ENCODE results near the gene ANTKMT. TPM values are rescaled to one million over a fixed set of nuclear protein-coding genes. Genes with fewer than 3 reads are reported as not detected.
A peak's percentile ranks its signal among the peaks of the same experiment; 100 is the strongest.
"Not testable (repeated sequence)": the region's sequence is repeated elsewhere in the genome, so short reads cannot be mapped to it uniquely, and the experiment has no call there.

The ANTKMT gene
- total and polyA plus RNA-seq, 7 experiments from 2014 or later = 11.9 to 26.8 (median 14.7) TPM

DNA sequence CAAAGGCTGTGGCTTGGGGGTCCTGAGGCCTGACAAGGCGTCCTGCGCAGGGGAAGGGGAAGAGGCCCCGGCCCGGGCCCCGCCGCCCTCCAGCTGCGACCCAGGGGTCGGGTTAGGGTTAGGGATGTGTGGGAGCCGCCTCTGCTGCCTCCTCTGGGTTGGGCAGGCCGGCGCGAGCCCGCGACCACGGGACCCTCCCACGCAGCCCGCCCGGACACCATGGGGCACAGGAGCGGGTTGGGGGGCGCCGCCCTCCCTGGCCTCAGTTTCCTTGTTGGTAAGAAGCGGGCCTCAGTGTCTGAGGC lies 19.5 kb downstream of the ANTKMT start:
- Mint-ChIP-seq H3K27ac (peak overlapping the region in 4 of 9 donors; percentile 20 to 78 (median 52)), H3K27me3 (no peaks in the 10 kb centered on the region), H3K4me1 (peaks cover 0 to 16% (median 6%) of the 10 kb centered on the region in 7 donors), H3K9me3 (no peaks in the 10 kb centered on the region), H3K4me3 (peak overlapping the region; percentile 63 to 85 (median 80)), H3K36me3 (peaks cover 0 to 12% (median under 1%) of the 10 kb centered on the region in 5 donors)
- Histone ChIP-seq H3K36me3 (ENCODE audit: control insufficient read depth in 2 of 3, insufficient read depth in 3 of 3, low read length in 3 of 3) (peaks cover 0 to 29% (median 3%) of the 10 kb centered on the region in 3 experiments), H3K4me1 (ENCODE audit: control insufficient read depth in 2 of 2, insufficient read depth in 2 of 2, low read length in 2 of 2) (peaks cover 4 to 10% of the 10 kb centered on the region in 2 donors), H3K27me3 (ENCODE audit: control insufficient read depth in 2 of 2, insufficient read depth in 2 of 2, low read length in 2 of 2) (no peaks in the 10 kb centered on the region), H3K27ac (ENCODE audit: low read depth, low read length) (peak overlapping the region; percentile 86), H3K4me3 (ENCODE audit: low read length) (peak overlapping the region; percentile 81), H3K9me3 (ENCODE audit: control insufficient read depth in 2 of 3, low read length in 3 of 3) (no peaks in the 10 kb centered on the region)
- peak; percentile 3 for ATAC-seq
- intact Hi-C loops (cut with micrococcal nuclease) = loop anchor here (2.0 kb wide), 5 partner anchors 14 to 340 kb away; partner anchors contain the start of genes CCDC78 (in 1 of the 2), CHTF18 (in 1 of the 2), DECR2 (in 1 of the 2) and HAGHL (in 1 of the 2)
- ChIA-PET CTCF (interaction anchor here (1.0 to 3.8 kb wide), 3 partner anchors 10 to 28 kb away, joined by 3 to 15 read pairs (median 5); partner anchors contain the start of genes CCDC78 and HAGHL), POLR2A (interaction anchor here (1.1 to 2.5 kb wide), 7 partner anchors 9 to 48 kb away, joined by 3 to 11 read pairs (median 4); partner anchors contain the start of genes ANTKMT, CCDC78, CHTF18 and RPUSD1)
- no peak for DNase-seq

GRCh38 chr16:740764-741505 lies 20.0 kb downstream of the ANTKMT start, which contains the start of gene CIAO3:
TSS of gene CIAO3 (minus strand) at chr16:740997. CDS start at chr16:740985, 12 bp downstream.
- Mint-ChIP-seq H3K36me3 (peaks cover 0 to 11% (median 0%) of the 10 kb centered on the region in 5 donors), H3K9me3 (no peaks in the 10 kb centered on the region), H3K4me3 (peak within 1 kb of the TSS; percentile 63 to 85 (median 80)), H3K4me1 (peaks cover 0 to 16% (median 5%) of the 10 kb centered on the region in 7 donors), H3K27ac (peak within 1 kb of the TSS in 7 of 9 donors; percentile 26 to 81 (median 77)), H3K27me3 (no peaks in the 10 kb centered on the region)
- Histone ChIP-seq H3K36me3 (ENCODE audit: control insufficient read depth in 2 of 3, insufficient read depth in 3 of 3, low read length in 3 of 3) (peaks cover 0 to 25% (median 2%) of the 10 kb centered on the region in 3 experiments), H3K27me3 (ENCODE audit: control insufficient read depth in 2 of 2, insufficient read depth in 2 of 2, low read length in 2 of 2) (no peaks in the 10 kb centered on the region), H3K9me3 (ENCODE audit: control insufficient read depth in 2 of 3, low read length in 3 of 3) (no peaks in the 10 kb centered on the region), H3K27ac (ENCODE audit: low read depth, low read length) (peak within 1 kb of the TSS; percentile 86), H3K4me1 (ENCODE audit: control insufficient read depth in 2 of 2, insufficient read depth in 2 of 2, low read length in 2 of 2) (peaks cover 4 to 10% of the 10 kb centered on the region in 2 donors), H3K4me3 (ENCODE audit: low read length) (peak within 1 kb of the TSS; percentile 81)
- intact Hi-C loops (cut with micrococcal nuclease) = loop anchor here (1.0 to 2.0 kb wide), 8 partner anchors 13 to 340 kb away; partner anchors contain the start of genes CHTF18 (in 2 of the 2), RPUSD1 (in 2 of the 2), CCDC78 (in 1 of the 2) and DECR2 (in 1 of the 2)
- CTCF ChIA-PET = interaction anchor here (0.7 to 3.8 kb wide), 7 partner anchors 9 to 608 kb away, joined by 3 to 15 read pairs (median 3); partner anchors contain the start of genes CCDC78 and HAGHL
- DNase-seq (peak; percentile 85 to 99 (median 91)), ATAC-seq (peak; percentile 93)
- POLR2A ChIA-PET = interaction anchor here (1.0 to 2.5 kb wide), 9 partner anchors 8 to 47 kb away, joined by 3 to 11 read pairs (median 4); partner anchors contain the start of genes ANTKMT, CCDC78, CHTF18 and RPUSD1

GRCh38 chr16:741986-742629 lies 21.2 kb downstream of the ANTKMT start:
- ATAC-seq (no peak), DNase-seq (no peak)
- CTCF ChIA-PET = interaction anchor here (0.7 to 3.8 kb wide), 3 partner anchors 8 to 30 kb away, joined by 3 to 15 read pairs (median 4); no protein-coding TSS in a partner anchor
- no peak overlapping the region for H3K4me3 ChIP-seq (ENCODE audit: low read length)
- no peaks in the 10 kb centered on the region for H3K27me3 Mint-ChIP-seq
- no peaks in the 10 kb centered on the region for H3K9me3 ChIP-seq (ENCODE audit: control insufficient read depth in 2 of 3, low read length in 3 of 3)
- peaks cover 0 to 13% (median 0%) of the 10 kb centered on the region in 3 experiments for H3K36me3 ChIP-seq (ENCODE audit: control insufficient read depth in 2 of 3, insufficient read depth in 3 of 3, low read length in 3 of 3)
- H3K4me1 Mint-ChIP-seq = peaks cover 0 to 16% (median 5%) of the 10 kb centered on the region in 7 donors
- peak overlapping the region in 2 of 9 donors; percentile 26 to 38 for H3K27ac Mint-ChIP-seq
- peaks cover 4 to 10% of the 10 kb centered on the region in 2 donors for H3K4me1 ChIP-seq (ENCODE audit: control insufficient read depth in 2 of 2, insufficient read depth in 2 of 2, low read length in 2 of 2)
- peaks cover 0 to 10% (median 0%) of the 10 kb centered on the region in 5 donors for H3K36me3 Mint-ChIP-seq
- intact Hi-C loops (cut with micrococcal nuclease) = loop anchor here (1.0 to 2.0 kb wide), 8 partner anchors 14 to 341 kb away; partner anchors contain the start of genes CHTF18 (in 2 of the 2), RPUSD1 (in 2 of the 2), CCDC78 (in 1 of the 2) and DECR2 (in 1 of the 2)
- H3K4me3 Mint-ChIP-seq = peak overlapping the region in 9 of 10 donors; percentile 31 to 82 (median 65)
- H3K9me3 Mint-ChIP-seq = no peaks in the 10 kb centered on the region
- POLR2A ChIA-PET = interaction anchor here (0.7 to 1.7 kb wide), 2 partner anchors 14 to 21 kb away, joined by 3 to 5 read pairs; partner anchors contain the start of gene ANTKMT
- H3K27me3 ChIP-seq (ENCODE audit: control insufficient read depth in 2 of 2, insufficient read depth in 2 of 2, low read length in 2 of 2) = no peaks in the 10 kb centered on the region
- H3K27ac ChIP-seq (ENCODE audit: low read depth, low read length) = no peak overlapping the region

DNA sequence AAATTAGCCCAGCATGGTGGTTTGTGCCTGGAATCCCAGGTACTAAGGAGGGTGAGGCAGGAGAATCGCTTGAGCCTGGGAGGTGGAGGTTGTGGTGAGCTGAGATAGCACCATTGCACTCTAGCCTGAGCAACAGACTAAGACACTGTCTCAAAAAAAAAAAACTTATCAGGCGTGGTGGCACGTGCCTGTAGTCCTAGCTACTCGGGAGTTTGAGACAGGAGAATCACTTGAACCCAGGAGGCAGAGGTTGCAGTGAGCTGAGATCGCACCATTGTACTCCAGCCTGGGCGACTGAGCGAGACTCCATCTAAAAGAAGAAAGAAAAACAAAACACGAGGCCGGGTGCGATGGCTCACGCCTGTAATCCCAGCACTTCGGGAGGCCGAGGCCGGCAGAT lies 21.9 kb downstream of the ANTKMT start:
- H3K4me1 ChIP-seq (ENCODE audit: control insufficient read depth in 2 of 2, insufficient read depth in 2 of 2, low read length in 2 of 2); H3K4me3 ChIP-seq (ENCODE audit: low read length); ATAC-seq; H3K27ac Mint-ChIP-seq; intact Hi-C loops (cut with micrococcal nuclease); H3K27me3 Mint-ChIP-seq; DNase-seq; H3K27me3 ChIP-seq (ENCODE audit: control insufficient read depth in 2 of 2, insufficient read depth in 2 of 2, low read length in 2 of 2); H3K36me3 ChIP-seq (ENCODE audit: control insufficient read depth in 2 of 3, insufficient read depth in 3 of 3, low read length in 3 of 3); H3K36me3 Mint-ChIP-seq; H3K9me3 Mint-ChIP-seq; H3K9me3 ChIP-seq (ENCODE audit: control insufficient read depth in 2 of 3, low read length in 3 of 3); H3K27ac ChIP-seq (ENCODE audit: low read depth, low read length): not testable (repeated sequence)
- ChIA-PET CTCF (interaction anchor here (3.8 kb wide), 1 partner anchor 31 kb away, joined by 15 read pairs; no protein-coding TSS in a partner anchor), POLR2A (interaction anchor here (0.6 to 0.7 kb wide), 2 partner anchors 22 to 28 kb away, joined by 3 read pairs; partner anchors contain the start of genes ANTKMT and METRN)
- peak overlapping the region in 1 of 10 donors; percentile 56 for H3K4me3 Mint-ChIP-seq
- peaks cover 0 to 14% (median 4%) of the 10 kb centered on the region in 7 donors for H3K4me1 Mint-ChIP-seq

GRCh38 chr16:743794-744500 lies 23.0 kb downstream of the ANTKMT start:
- ATAC-seq = no peak

More at GRCh38 chr16:743794-744500, 23.0 kb downstream of the ANTKMT start:
- Histone ChIP-seq H3K9me3 (ENCODE audit: control insufficient read depth in 2 of 3, low read length in 3 of 3) (no peaks in the 10 kb centered on the region), H3K27me3 (ENCODE audit: control insufficient read depth in 2 of 2, insufficient read depth in 2 of 2, low read length in 2 of 2) (no peaks in the 10 kb centered on the region), H3K4me1 (ENCODE audit: control insufficient read depth in 2 of 2, insufficient read depth in 2 of 2, low read length in 2 of 2) (peaks cover 4 to 10% of the 10 kb centered on the region in 2 donors), H3K27ac (ENCODE audit: low read depth, low read length) (no peak overlapping the region), H3K4me3 (ENCODE audit: low read length) (no peak overlapping the region), H3K36me3 (ENCODE audit: control insufficient read depth in 2 of 3, insufficient read depth in 3 of 3, low read length in 3 of 3) (peaks cover 0 to 3% (median 0%) of the 10 kb centered on the region in 3 experiments)
- no peak overlapping the region for H3K4me3 Mint-ChIP-seq
- intact Hi-C loops (cut with micrococcal nuclease) = no loop called here
- no peaks in the 10 kb centered on the region for H3K9me3 Mint-ChIP-seq
- H3K27ac Mint-ChIP-seq = no peak overlapping the region
- peaks cover 0 to 13% (median 4%) of the 10 kb centered on the region in 7 donors for H3K4me1 Mint-ChIP-seq
- no peak for DNase-seq
- POLR2A ChIA-PET = no interaction called here
- no peaks in the 10 kb centered on the region for H3K27me3 Mint-ChIP-seq
- CTCF ChIA-PET = interaction anchor here (0.6 to 3.8 kb wide), 2 partner anchors 32 to 41 kb away, joined by 4 to 15 read pairs; no protein-coding TSS in a partner anchor
- H3K36me3 Mint-ChIP-seq = peaks cover 0 to 2% (median 0%) of the 10 kb centered on the region in 5 donors

Data from naive thymus-derived CD4-positive, alpha-beta T cell (primary cell).